ENCODE data around the gene BRI3BP. TPM values are rescaled to one million over a fixed set of nuclear protein-coding genes. Genes with fewer than 3 reads are reported as not detected.

BRI3BP gene
- total and polyA plus RNA-seq, 4 experiments from 2014 or later, result 1.7 to 9.5 (median 6.5) TPM

GRCh38 chr12:125006365-125006764 lies 12.9 kb downstream of the BRI3BP start:
- CTCF ChIA-PET (ENCODE audit: partially characterized antibody), result no interaction called here
- Mint-ChIP-seq H3K9me3 (no peaks in the 10 kb centered on the region), H3K4me1 (peaks cover 3 to 6% (median 5%) of the 10 kb centered on the region in 4 donors), H3K4me3 (no peak overlapping the region), H3K27ac (no peak overlapping the region), H3K36me3 (peaks cover 0 to 6% of the 10 kb centered on the region in 2 donors), H3K27me3 (no peaks in the 10 kb centered on the region)
- H3K4me3 ChIP-seq (ENCODE audit: low read length in 2 of 2), result no peak overlapping the region
- POLR2A ChIA-PET (ENCODE audit: partially characterized antibody), result no interaction called here
- H3K9me3 ChIP-seq (ENCODE audit: control insufficient read depth in 1 of 2, low read length in 2 of 2), result no peaks in the 10 kb centered on the region
- no peak overlapping the region for H3K27ac ChIP-seq (ENCODE audit: low read depth, low read length)
- H3K27me3 ChIP-seq (ENCODE audit: insufficient read depth, low read length), result no peaks in the 10 kb centered on the region
- no peaks in the 10 kb centered on the region for H3K36me3 ChIP-seq (ENCODE audit: insufficient read depth, low read length)
- DNase-seq, result no peak
- intact Hi-C loops (cut with micrococcal nuclease), result no loop called here
- H3K4me1 ChIP-seq (ENCODE audit: insufficient read depth, low read length), result no peaks in the 10 kb centered on the region

GRCh38 chr12:125013816-125014442 lies 20.5 kb downstream of the BRI3BP start:
- Mint-ChIP-seq H3K4me3 (no peak overlapping the region), H3K9me3 (no peaks in the 10 kb centered on the region), H3K4me1 (no peaks in the 10 kb centered on the region), H3K36me3 (peaks cover 10 to 23% of the 10 kb centered on the region in 2 donors), H3K27me3 (no peaks in the 10 kb centered on the region), H3K27ac (no peak overlapping the region)
- no peaks in the 10 kb centered on the region for H3K36me3 ChIP-seq (ENCODE audit: insufficient read depth, low read length)
- H3K4me1 ChIP-seq (ENCODE audit: insufficient read depth, low read length), result no peaks in the 10 kb centered on the region
- H3K9me3 ChIP-seq (ENCODE audit: control insufficient read depth in 1 of 2, low read length in 2 of 2), result no peaks in the 10 kb centered on the region
- intact Hi-C loops (cut with micrococcal nuclease), result no loop called here
- H3K4me3 ChIP-seq (ENCODE audit: low read length in 2 of 2), result no peak overlapping the region
- no peak for DNase-seq
- H3K27ac ChIP-seq (ENCODE audit: low read depth, low read length), result no peak overlapping the region
- H3K27me3 ChIP-seq (ENCODE audit: insufficient read depth, low read length), result no peaks in the 10 kb centered on the region
- POLR2A ChIA-PET (ENCODE audit: partially characterized antibody), result no interaction called here
- CTCF ChIA-PET (ENCODE audit: partially characterized antibody), result no interaction called here

- Mint-ChIP-seq H3K27me3 (no peaks in the 10 kb centered on the region), H3K36me3 (peaks cover 13 to 23% of the 10 kb centered on the region in 2 donors), H3K27ac (no peak overlapping the region), H3K4me1 (no peaks in the 10 kb centered on the region), H3K9me3 (no peaks in the 10 kb centered on the region), H3K4me3 (no peak overlapping the region)
- POLR2A ChIA-PET (ENCODE audit: partially characterized antibody), result no interaction called here
- H3K4me3 ChIP-seq (ENCODE audit: low read length in 2 of 2), result no peak overlapping the region
- H3K4me1 ChIP-seq (ENCODE audit: insufficient read depth, low read length), result no peaks in the 10 kb centered on the region
- no peaks in the 10 kb centered on the region for H3K36me3 ChIP-seq (ENCODE audit: insufficient read depth, low read length)
- H3K27ac ChIP-seq (ENCODE audit: low read depth, low read length), result no peak overlapping the region
- DNase-seq, result no peak
- CTCF ChIA-PET (ENCODE audit: partially characterized antibody), result no interaction called here
- H3K9me3 ChIP-seq (ENCODE audit: control insufficient read depth in 1 of 2, low read length in 2 of 2), result no peaks in the 10 kb centered on the region
- intact Hi-C loops (cut with micrococcal nuclease), result no loop called here
- no peaks in the 10 kb centered on the region for H3K27me3 ChIP-seq (ENCODE audit: insufficient read depth, low read length)
Observed at GRCh38 chr12:125014526-125014925, 21.1 kb downstream of the BRI3BP start.

- no peaks in the 10 kb centered on the region for H3K36me3 ChIP-seq (ENCODE audit: insufficient read depth, low read length)
Observed at GRCh38 chr12:125015680-125016310, 22.4 kb downstream of the BRI3BP start.

GRCh38 chr12:125017801-125018200 lies 24.4 kb downstream of the BRI3BP start:
- CTCF ChIA-PET (ENCODE audit: partially characterized antibody), result no interaction called here
- no peak for DNase-seq
- Mint-ChIP-seq H3K36me3 (peaks cover 19 to 24% of the 10 kb centered on the region in 2 donors), H3K4me1 (no peaks in the 10 kb centered on the region), H3K4me3 (no peak overlapping the region), H3K27ac (no peak overlapping the region), H3K27me3 (no peaks in the 10 kb centered on the region), H3K9me3 (no peaks in the 10 kb centered on the region)
- Histone ChIP-seq H3K27me3 (ENCODE audit: insufficient read depth, low read length) (no peaks in the 10 kb centered on the region), H3K4me1 (ENCODE audit: insufficient read depth, low read length) (no peaks in the 10 kb centered on the region), H3K9me3 (ENCODE audit: control insufficient read depth in 1 of 2, low read length in 2 of 2) (no peaks in the 10 kb centered on the region), H3K4me3 (ENCODE audit: low read length in 2 of 2) (no peak overlapping the region), H3K36me3 (ENCODE audit: insufficient read depth, low read length) (no peaks in the 10 kb centered on the region), H3K27ac (ENCODE audit: low read depth, low read length) (no peak overlapping the region)
- POLR2A ChIA-PET (ENCODE audit: partially characterized antibody), result no interaction called here
- intact Hi-C loops (cut with micrococcal nuclease), result no loop called here

More at GRCh38 chr12:125015680-125016310, 22.4 kb downstream of the BRI3BP start:
- Histone ChIP-seq H3K9me3 (ENCODE audit: control insufficient read depth in 1 of 2, low read length in 2 of 2) (no peaks in the 10 kb centered on the region), H3K4me1 (ENCODE audit: insufficient read depth, low read length) (no peaks in the 10 kb centered on the region), H3K27ac (ENCODE audit: low read depth, low read length) (no peak overlapping the region), H3K4me3 (ENCODE audit: low read length in 2 of 2) (no peak overlapping the region), H3K27me3 (ENCODE audit: insufficient read depth, low read length) (no peaks in the 10 kb centered on the region)
- CTCF ChIA-PET (ENCODE audit: partially characterized antibody), result interaction anchor here (0.8 kb wide), 1 partner anchor 15 kb away, joined by 3 read pairs; no protein-coding TSS in a partner anchor
- no peaks in the 10 kb centered on the region for H3K4me1 Mint-ChIP-seq
- H3K27me3 Mint-ChIP-seq, result no peaks in the 10 kb centered on the region
- H3K9me3 Mint-ChIP-seq, result no peaks in the 10 kb centered on the region
- peak overlapping the region in 1 of 7 donors; percentile 34 for H3K27ac Mint-ChIP-seq
- intact Hi-C loops (cut with micrococcal nuclease), result no loop called here
- no peak for DNase-seq
- peaks cover 13 to 23% of the 10 kb centered on the region in 2 donors for H3K36me3 Mint-ChIP-seq
- no peak overlapping the region for H3K4me3 Mint-ChIP-seq
- POLR2A ChIA-PET (ENCODE audit: partially characterized antibody), result no interaction called here

GRCh38 chr12:125018356-125018755 lies 24.9 kb downstream of the BRI3BP start:
- no peak for DNase-seq
- intact Hi-C loops (cut with micrococcal nuclease), result no loop called here
- Histone ChIP-seq H3K4me3 (ENCODE audit: low read length in 2 of 2) (no peak overlapping the region), H3K27me3 (ENCODE audit: insufficient read depth, low read length) (no peaks in the 10 kb centered on the region), H3K4me1 (ENCODE audit: insufficient read depth, low read length) (no peaks in the 10 kb centered on the region), H3K27ac (ENCODE audit: low read depth, low read length) (no peak overlapping the region), H3K36me3 (ENCODE audit: insufficient read depth, low read length) (no peaks in the 10 kb centered on the region), H3K9me3 (ENCODE audit: control insufficient read depth in 1 of 2, low read length in 2 of 2) (no peaks in the 10 kb centered on the region)
- POLR2A ChIA-PET (ENCODE audit: partially characterized antibody), result no interaction called here
- Mint-ChIP-seq H3K36me3 (peaks cover 19 to 22% of the 10 kb centered on the region in 2 donors), H3K27ac (peak overlapping the region in 1 of 7 donors; percentile 29), H3K27me3 (no peaks in the 10 kb centered on the region), H3K4me3 (no peak overlapping the region), H3K9me3 (peaks cover 0 to 3% (median 0%) of the 10 kb centered on the region in 8 donors), H3K4me1 (no peaks in the 10 kb centered on the region)
- CTCF ChIA-PET (ENCODE audit: partially characterized antibody), result interaction anchor here (0.9 kb wide), 1 partner anchor 116 kb away, joined by 3 read pairs; no protein-coding TSS in a partner anchor

- ChIA-PET CTCF (ENCODE audit: partially characterized antibody) (no interaction called here), POLR2A (ENCODE audit: partially characterized antibody) (no interaction called here)
- DNase-seq, result no peak
- Mint-ChIP-seq H3K27me3 (no peaks in the 10 kb centered on the region), H3K36me3 (peaks cover 4 to 23% of the 10 kb centered on the region in 2 donors), H3K4me3 (no peak overlapping the region), H3K4me1 (no peaks in the 10 kb centered on the region), H3K9me3 (peaks cover 0 to 3% (median 0%) of the 10 kb centered on the region in 8 donors), H3K27ac (no peak overlapping the region)
- no peak overlapping the region for H3K4me3 ChIP-seq (ENCODE audit: low read length in 2 of 2)
- intact Hi-C loops (cut with micrococcal nuclease), result no loop called here
- no peaks in the 10 kb centered on the region for H3K4me1 ChIP-seq (ENCODE audit: insufficient read depth, low read length)
- H3K9me3 ChIP-seq (ENCODE audit: control insufficient read depth in 1 of 2, low read length in 2 of 2), result no peaks in the 10 kb centered on the region
- no peak overlapping the region for H3K27ac ChIP-seq (ENCODE audit: low read depth, low read length)
- no peaks in the 10 kb centered on the region for H3K27me3 ChIP-seq (ENCODE audit: insufficient read depth, low read length)
- H3K36me3 ChIP-seq (ENCODE audit: insufficient read depth, low read length), result no peaks in the 10 kb centered on the region
Observed at GRCh38 chr12:125021096-125021495, 27.7 kb downstream of the BRI3BP start.

Measured in CD4-positive, alpha-beta memory T cell (primary cell).